Measurements from ENCODE around the gene SLC38A7.

SLC38A7 gene

DNA sequence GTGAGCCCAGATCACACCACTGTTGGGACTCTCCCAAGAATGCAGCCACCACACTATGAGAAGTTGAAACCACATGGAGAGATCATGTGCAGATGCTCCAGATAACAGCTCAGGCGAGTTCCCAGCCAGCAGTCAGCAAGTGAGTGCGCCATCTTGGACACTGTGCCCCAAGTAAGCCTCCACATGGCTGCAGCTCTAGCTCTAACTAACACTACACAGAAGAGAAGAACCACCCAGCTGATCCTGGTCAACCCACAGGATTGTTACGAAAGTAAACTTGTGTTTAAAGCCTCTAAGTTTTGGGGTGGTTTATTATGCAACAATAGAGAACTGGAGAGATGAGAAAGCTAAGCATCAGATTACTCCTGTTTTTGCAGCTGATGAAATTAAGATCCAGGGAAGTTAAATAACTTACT is 25.8 kb downstream of the SLC38A7 start:
- no peak overlapping the region for H3K4me3 ChIP-seq (ENCODE audit: low read depth, low read length)
- no peak for DNase-seq (ENCODE audit: low read depth)
- TF ChIP-seq, protein P1, sequence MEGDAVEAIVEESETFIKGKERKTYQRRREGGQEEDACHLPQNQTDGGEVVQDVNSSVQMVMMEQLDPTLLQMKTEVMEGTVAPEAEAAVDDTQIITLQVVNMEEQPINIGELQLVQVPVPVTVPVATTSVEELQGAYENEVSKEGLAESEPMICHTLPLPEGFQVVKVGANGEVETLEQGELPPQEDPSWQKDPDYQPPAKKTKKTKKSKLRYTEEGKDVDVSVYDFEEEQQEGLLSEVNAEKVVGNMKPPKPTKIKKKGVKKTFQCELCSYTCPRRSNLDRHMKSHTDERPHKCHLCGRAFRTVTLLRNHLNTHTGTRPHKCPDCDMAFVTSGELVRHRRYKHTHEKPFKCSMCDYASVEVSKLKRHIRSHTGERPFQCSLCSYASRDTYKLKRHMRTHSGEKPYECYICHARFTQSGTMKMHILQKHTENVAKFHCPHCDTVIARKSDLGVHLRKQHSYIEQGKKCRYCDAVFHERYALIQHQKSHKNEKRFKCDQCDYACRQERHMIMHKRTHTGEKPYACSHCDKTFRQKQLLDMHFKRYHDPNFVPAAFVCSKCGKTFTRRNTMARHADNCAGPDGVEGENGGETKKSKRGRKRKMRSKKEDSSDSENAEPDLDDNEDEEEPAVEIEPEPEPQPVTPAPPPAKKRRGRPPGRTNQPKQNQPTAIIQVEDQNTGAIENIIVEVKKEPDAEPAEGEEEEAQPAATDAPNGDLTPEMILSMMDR (IDR thresholded peaks at IDR 0.05; ENCODE audit: low read depth, low read length, missing control alignments), result no peak

DNA sequence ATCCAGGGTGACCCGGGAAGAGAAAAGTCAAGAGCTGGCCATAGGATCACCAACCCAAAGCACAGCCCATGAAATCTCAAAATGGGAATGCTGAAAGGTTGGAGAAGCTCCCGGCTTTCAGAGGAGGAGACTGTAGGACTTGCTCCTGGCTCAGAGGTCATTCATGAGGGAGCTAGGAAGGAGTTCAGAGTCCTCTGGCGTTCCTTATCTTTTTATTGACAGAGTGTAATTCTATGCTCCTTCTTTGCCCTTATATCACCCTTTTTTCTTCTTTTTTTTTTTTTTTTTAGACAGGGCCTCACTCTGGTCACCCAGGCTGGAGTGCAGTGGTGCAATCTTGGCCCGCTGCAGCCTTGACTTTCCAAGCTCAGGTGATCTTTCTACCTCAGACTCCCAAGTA is 27.7 kb downstream of the SLC38A7 start:
- TF ChIP-seq, protein P1 (IDR thresholded peaks at IDR 0.05; ENCODE audit: low read depth, low read length, missing control alignments), result no peak
- H3K4me3 ChIP-seq (ENCODE audit: low read depth, low read length), result no peak overlapping the region
- no peak for DNase-seq (ENCODE audit: low read depth)

DNA sequence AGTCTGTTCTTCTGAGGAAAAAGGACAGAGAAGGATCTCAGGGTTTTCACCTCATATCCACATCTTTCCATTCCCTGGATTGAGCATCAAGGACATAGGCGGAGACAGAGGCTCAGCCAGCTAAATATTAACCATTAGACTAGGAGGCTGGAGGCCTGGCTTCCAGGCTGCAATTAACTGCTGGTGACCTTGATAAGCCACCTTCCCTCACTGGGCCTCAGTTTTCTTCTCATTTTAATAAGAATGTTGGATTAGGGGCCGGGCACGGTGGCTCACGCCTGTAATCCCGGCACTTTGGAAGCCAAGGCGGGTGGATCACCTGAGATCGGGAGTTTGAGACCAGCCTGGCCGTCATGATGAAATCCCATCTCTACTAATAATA is 29.4 kb downstream of the SLC38A7 start:
- TF ChIP-seq, protein P1 (IDR thresholded peaks at IDR 0.05; ENCODE audit: low read depth, low read length, missing control alignments), result no peak
- no peak overlapping the region for H3K4me3 ChIP-seq (ENCODE audit: low read depth, low read length)
- no peak for DNase-seq (ENCODE audit: low read depth)

DNA sequence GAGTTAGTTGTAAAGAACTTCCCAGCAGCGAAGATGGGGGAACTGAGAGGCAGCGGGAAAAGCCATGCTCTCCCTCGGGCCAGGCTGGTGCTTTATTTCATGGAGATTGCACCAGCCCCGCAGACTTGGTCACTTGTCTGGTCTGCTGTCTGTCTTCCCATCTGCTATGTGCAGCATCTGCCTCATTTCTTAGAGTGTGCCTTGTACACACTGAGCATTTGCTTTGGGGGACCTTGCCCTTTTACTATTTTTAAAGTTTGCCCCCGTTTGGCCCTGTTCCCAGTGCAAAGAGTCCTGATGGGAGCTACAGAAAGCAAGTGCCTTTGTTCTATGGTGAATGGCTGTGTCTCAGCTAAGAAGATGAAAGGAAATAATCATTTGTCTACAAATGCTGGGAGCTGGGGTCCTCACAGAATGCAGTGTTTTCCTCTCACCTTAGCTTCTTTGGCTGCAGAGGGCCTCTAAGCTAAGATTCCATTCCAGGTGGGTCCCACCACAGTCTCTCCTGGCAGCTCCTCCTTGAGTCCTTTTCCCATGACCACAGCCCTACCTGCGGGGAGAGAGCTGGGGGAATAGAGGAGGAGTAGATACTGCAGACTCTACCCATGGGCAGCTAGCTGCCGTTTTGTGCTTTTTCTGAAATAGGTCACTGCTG is 29.9 kb downstream of the SLC38A7 start:
- TF ChIP-seq, protein P1 (IDR thresholded peaks at IDR 0.05; ENCODE audit: low read depth, low read length, missing control alignments), result no peak
- no peak overlapping the region for H3K4me3 ChIP-seq (ENCODE audit: low read depth, low read length)
- no peak for DNase-seq (ENCODE audit: low read depth)

DNA sequence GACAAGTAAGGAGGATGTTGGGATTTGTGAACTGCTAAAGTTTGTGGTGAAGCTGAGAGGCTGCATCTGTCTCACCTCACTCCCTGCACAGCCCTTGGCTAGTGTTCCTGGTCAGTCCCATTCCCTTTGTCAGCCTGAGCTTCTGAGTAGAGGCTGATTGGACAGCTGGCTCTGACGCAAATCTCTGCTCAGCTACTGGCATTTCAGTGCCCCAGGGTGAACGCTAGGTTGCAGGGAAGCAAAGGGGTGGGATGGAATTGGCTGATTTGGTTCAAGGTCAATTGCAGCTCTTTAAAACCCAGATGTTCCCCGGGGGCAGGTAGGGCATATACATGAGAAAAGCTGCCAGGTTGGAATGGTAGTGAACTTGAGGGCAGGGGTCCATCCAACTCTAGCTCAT is 31.8 kb downstream of the SLC38A7 start:
- TF ChIP-seq, protein P1 (IDR thresholded peaks at IDR 0.05; ENCODE audit: low read depth, low read length, missing control alignments), result no peak
- no peak overlapping the region for H3K4me3 ChIP-seq (ENCODE audit: low read depth, low read length)
- no peak for DNase-seq (ENCODE audit: low read depth)

DNA sequence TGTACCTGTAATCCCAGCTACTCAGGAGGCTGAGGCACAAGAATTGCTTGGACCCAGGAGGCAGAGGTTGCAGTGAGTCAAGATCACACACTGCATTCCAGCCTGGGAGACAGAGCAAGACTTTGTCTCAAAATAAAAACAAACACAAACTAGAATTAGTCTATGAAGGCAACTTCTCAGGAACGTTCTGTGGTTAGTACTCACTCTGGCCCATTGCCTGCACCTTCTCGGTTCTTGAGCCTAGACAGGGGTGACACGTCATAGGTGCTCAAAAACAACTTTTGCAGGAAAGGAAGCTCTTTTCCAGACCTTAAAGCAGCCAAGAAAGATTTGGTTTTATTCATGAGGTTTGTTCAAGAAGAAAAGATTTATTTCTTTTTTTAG is 32.6 kb downstream of the SLC38A7 start:
- TF ChIP-seq, protein P1 (IDR thresholded peaks at IDR 0.05; ENCODE audit: low read depth, low read length, missing control alignments), result no peak
- no peak for DNase-seq (ENCODE audit: low read depth)
- H3K4me3 ChIP-seq (ENCODE audit: low read depth, low read length), result no peak overlapping the region

DNA sequence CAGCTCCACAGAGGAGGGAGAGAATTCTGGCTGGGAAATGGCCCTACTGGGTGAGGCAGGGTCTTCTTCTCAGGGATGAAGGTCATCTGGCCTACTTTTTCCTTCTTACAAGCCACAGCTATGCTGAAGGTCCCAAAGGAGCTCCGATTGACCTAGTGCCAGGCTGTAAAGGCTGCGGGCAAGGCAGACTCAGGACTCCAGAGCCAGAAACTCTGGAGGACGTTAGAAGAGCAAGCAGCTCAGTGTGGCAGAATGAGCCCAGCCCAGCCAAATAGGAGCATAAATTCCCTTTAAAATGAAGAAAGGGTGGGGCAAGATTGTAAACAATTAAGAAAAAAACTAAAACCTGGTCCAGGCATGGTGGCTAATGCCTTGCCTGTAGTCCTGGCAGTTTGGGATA is 34.9 kb downstream of the SLC38A7 start:
- no peak overlapping the region for H3K4me3 ChIP-seq (ENCODE audit: low read depth, low read length)
- TF ChIP-seq, protein P1 (IDR thresholded peaks at IDR 0.05; ENCODE audit: low read depth, low read length, missing control alignments), result no peak
- DNase-seq (ENCODE audit: low read depth), result no peak

Data from GM12864 (cell line).